Osteocyte (in vitro differentiated cells): ENCODE measurements around the gene AP3S2. TPM values are rescaled to one million over a fixed set of nuclear protein-coding genes. Genes with fewer than 3 reads are reported as not detected.

Experiments
- DNase-seq: peaks from one replicate; pipeline ENCODE4 v3.0.0; 2021; ENCODE audit warnings: mixed read lengths; ENCODE audit not compliant: unreplicated experiment; ENCODE audit errors: extremely low spot score
- H3K27ac Mint-ChIP-seq: one replicate; pipeline ENCODE4 v1.8.0; 2021; ENCODE audit warnings: mild to moderate bottlenecking, mixed read lengths; ENCODE audit not compliant: unreplicated experiment
- H3K27me3 Mint-ChIP-seq: one replicate; pipeline ENCODE4 v1.8.0; 2021; ENCODE audit warnings: mixed read lengths; ENCODE audit not compliant: unreplicated experiment
- H3K36me3 Mint-ChIP-seq: one replicate; pipeline ENCODE4 v1.8.0; 2021; ENCODE audit warnings: mixed read lengths; ENCODE audit not compliant: unreplicated experiment
- H3K4me1 Mint-ChIP-seq: one replicate; pipeline ENCODE4 v1.8.0; 2021; ENCODE audit warnings: mixed read lengths; ENCODE audit not compliant: unreplicated experiment
- H3K4me3 Mint-ChIP-seq: one replicate; pipeline ENCODE4 v1.8.0; 2021; ENCODE audit warnings: mild to moderate bottlenecking, moderate library complexity, mixed read lengths; ENCODE audit not compliant: unreplicated experiment
- H3K9me3 Mint-ChIP-seq: one replicate; pipeline ENCODE4 v1.8.0; 2021; ENCODE audit warnings: mixed read lengths; ENCODE audit not compliant: unreplicated experiment
- total RNA-seq: library from RNA; stranded (reverse); gene quantifications from 2 replicates; pipeline ENCODE4 v1.2.1, GENCODE V29; 2021
- TF ChIP-seq, protein P1 (sequence below): fragments of 200-600 bp; sonication (generic); IDR thresholded peaks from 2 replicates; pipeline ENCODE4 v1.5.0; 2021; ENCODE audit warnings: antibody characterized with exemption, mild to moderate bottlenecking, moderate library complexity

AP3S2 gene
- total RNA-seq, 1 donor from 2014 or later, result 26.9 TPM

DNA sequence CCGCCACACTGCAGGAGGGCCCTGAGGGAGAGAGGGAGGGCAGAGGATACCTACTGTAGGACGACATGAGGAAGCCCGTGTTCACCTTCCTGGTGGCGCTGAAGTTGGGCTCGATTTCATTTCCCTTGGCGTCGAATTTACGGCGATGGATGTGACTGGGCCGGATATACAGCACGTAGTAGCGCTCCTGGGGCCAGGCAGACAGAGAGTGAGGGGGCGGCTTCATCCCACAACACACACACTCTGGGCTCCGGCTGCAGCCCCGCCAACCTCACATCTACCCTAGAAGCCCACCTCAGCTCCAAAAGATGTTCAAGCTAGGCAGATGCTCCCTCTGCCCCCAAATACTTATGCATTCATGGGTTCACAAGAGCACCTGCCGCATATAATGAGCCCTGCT lies 14.4 kb upstream of the AP3S2 start:
- Mint-ChIP-seq H3K4me1 (peaks cover 12% of the 10 kb centered on the region), H3K4me3 (no peak overlapping the region), H3K27me3 (no peaks in the 10 kb centered on the region), H3K27ac (no peak overlapping the region), H3K36me3 (peaks cover 12% of the 10 kb centered on the region), H3K9me3 (no peaks in the 10 kb centered on the region)
- no peak for DNase-seq
- TF ChIP-seq, protein P1, sequence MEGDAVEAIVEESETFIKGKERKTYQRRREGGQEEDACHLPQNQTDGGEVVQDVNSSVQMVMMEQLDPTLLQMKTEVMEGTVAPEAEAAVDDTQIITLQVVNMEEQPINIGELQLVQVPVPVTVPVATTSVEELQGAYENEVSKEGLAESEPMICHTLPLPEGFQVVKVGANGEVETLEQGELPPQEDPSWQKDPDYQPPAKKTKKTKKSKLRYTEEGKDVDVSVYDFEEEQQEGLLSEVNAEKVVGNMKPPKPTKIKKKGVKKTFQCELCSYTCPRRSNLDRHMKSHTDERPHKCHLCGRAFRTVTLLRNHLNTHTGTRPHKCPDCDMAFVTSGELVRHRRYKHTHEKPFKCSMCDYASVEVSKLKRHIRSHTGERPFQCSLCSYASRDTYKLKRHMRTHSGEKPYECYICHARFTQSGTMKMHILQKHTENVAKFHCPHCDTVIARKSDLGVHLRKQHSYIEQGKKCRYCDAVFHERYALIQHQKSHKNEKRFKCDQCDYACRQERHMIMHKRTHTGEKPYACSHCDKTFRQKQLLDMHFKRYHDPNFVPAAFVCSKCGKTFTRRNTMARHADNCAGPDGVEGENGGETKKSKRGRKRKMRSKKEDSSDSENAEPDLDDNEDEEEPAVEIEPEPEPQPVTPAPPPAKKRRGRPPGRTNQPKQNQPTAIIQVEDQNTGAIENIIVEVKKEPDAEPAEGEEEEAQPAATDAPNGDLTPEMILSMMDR, result no peak

DNA sequence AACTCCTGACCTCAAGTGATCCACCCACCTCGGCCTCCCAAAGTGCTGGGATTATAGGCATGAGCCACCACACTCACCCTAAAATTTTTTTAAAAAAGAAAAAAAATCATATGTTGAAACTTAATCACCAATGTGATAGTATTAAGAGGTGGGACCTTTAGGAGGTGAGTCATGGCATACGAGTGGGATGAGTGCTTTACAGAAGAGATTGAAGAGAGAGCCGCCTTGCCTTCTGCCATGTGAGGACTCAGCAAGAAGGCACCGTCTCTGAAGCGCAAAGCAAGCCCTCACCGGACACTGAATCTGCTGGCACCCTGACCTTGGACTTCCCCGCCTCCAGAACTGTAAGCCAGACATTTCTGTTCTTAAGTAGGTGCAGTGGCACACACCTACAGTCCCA lies 13.5 kb upstream of the AP3S2 start:
- H3K36me3 Mint-ChIP-seq, result peaks cover 19% of the 10 kb centered on the region
- TF ChIP-seq, protein P1, result no peak
- H3K4me3 Mint-ChIP-seq, result no peak overlapping the region
- no peak for DNase-seq
- peaks cover 8% of the 10 kb centered on the region for H3K4me1 Mint-ChIP-seq
- no peaks in the 10 kb centered on the region for H3K9me3 Mint-ChIP-seq
- H3K27me3 Mint-ChIP-seq, result no peaks in the 10 kb centered on the region
- no peak overlapping the region for H3K27ac Mint-ChIP-seq

DNA sequence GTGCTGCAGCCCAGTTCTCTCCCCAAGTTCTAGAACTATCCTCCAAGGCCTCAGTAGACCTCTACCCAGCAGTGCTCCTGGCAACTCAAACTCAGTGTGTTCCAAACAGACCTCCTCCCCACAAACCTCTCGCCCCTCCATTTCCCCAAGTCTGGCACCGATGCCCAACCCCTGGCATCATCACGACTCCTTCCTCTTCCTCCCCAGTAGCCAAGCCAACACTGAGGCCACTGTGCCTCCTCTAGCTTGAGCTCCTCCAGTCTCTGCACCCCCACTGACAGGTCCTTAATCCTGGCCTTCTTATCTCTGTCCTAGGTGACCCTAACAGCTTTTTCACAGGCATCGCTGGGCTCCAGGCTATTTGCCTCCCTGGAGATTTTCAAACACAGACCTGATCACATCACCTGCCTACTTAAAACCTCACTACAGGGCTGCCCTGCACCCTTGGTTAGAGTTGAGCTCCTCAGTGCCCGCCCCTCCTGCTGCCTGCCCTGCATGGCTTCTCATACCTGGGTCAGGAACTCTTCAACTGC lies 12.1 kb upstream of the AP3S2 start:
- Mint-ChIP-seq H3K27me3 (no peaks in the 10 kb centered on the region), H3K27ac (no peak overlapping the region), H3K4me3 (no peak overlapping the region), H3K36me3 (peaks cover 27% of the 10 kb centered on the region), H3K4me1 (no peaks in the 10 kb centered on the region), H3K9me3 (no peaks in the 10 kb centered on the region)
- DNase-seq, result peak; percentile 60
- TF ChIP-seq, protein P1, result no peak

DNA sequence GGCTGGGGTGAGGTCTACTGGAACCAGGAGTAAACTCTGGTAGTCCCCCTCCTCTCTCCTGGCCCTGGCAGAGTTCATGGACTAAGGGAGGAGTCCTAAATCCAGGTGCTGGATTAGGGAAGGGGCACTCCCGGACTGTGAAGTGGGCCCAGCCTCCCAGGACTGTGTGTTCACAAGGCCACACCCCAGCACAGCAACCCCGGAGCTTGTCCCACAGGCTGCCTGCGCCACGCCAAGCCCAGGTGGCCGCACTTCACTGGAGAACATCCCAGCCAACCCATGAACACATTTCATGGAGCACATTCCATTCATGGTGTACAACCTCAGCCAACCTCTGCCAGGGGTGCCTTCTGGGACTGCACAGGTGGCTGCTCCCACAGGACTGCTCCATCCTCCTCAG lies 10.7 kb upstream of the AP3S2 start:
- peak; percentile 83 for DNase-seq
- Mint-ChIP-seq H3K27me3 (no peaks in the 10 kb centered on the region), H3K9me3 (no peaks in the 10 kb centered on the region), H3K36me3 (peaks cover 30% of the 10 kb centered on the region), H3K4me1 (peaks cover under 1% of the 10 kb centered on the region), H3K4me3 (no peak overlapping the region), H3K27ac (no peak overlapping the region)
- TF ChIP-seq, protein P1, result no peak

DNA sequence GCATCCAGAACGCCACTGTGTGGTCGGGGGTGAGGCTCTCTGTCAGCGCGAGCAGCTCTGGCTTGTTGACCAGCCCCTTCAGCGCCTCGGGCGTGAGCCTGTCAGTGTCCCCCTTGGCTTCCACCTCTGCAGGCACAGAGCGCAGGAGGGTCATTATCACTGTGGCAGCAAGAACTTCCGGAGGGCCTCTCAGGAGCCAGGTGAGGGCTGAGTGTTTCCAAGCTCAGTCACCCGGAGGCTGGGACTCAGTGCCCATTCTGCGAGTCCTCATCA lies 10.0 kb upstream of the AP3S2 start:
- TF ChIP-seq, protein P1, result no peak
- no peaks in the 10 kb centered on the region for H3K27me3 Mint-ChIP-seq
- DNase-seq, result no peak
- H3K27ac Mint-ChIP-seq, result no peak overlapping the region
- no peaks in the 10 kb centered on the region for H3K9me3 Mint-ChIP-seq
- no peak overlapping the region for H3K4me3 Mint-ChIP-seq
- peaks cover 30% of the 10 kb centered on the region for H3K36me3 Mint-ChIP-seq
- H3K4me1 Mint-ChIP-seq, result peaks cover 2% of the 10 kb centered on the region
